Neural cell (in vitro differentiated cells): Measurements from ENCODE around the gene ZNF616. TPM values are rescaled to one million over a fixed set of nuclear protein-coding genes. Genes with fewer than 3 reads are reported as not detected.

ENCODE experiments used
- H2AFZ ChIP-seq: fragments of 200-600, 300-800 bp; sonication (generic), shearing (Covaris generic); 2 replicates; pipeline ENCODE4 v1.6.0; 2014; ENCODE audit warnings: low read depth, mild to moderate bottlenecking, antibody characterized with exemption, low read length, moderate library complexity
- H3F3A ChIP-seq: fragments of 200-600 bp; shearing (Covaris generic); 2 replicates; pipeline ENCODE4 v1.6.1; 2016; ENCODE audit warnings: mild to moderate bottlenecking, moderate library complexity, mixed read lengths, antibody characterized with exemption, low read length; ENCODE audit not compliant: insufficient read depth, poor library complexity, severe bottlenecking
- H3K27ac ChIP-seq: fragments of 200-600, 300-800 bp; sonication (generic), shearing (Covaris generic); 2 replicates; pipeline ENCODE4 v1.5.1; 2014; ENCODE audit warnings: mild to moderate bottlenecking, low read length, moderate library complexity
- H3K27me3 ChIP-seq: fragments of 300-800, 200-600 bp; sonication (generic), shearing (Covaris generic); 2 replicates; pipeline ENCODE4 v1.6.0; 2014; ENCODE audit warnings: mild to moderate bottlenecking, low read depth, low read length, moderate library complexity; ENCODE audit not compliant: insufficient read depth
- H3K36me3 ChIP-seq: fragments of 300-800, 200-600 bp; sonication (generic), shearing (Covaris generic); 2 replicates; pipeline ENCODE4 v1.5.1; 2014; ENCODE audit warnings: mild to moderate bottlenecking, antibody characterized with exemption, low read length, moderate library complexity; ENCODE audit not compliant: insufficient read depth
- H3K4me2 ChIP-seq: fragments of 300-800, 200-600 bp; sonication (generic), shearing (Covaris generic); 2 replicates; pipeline ENCODE4 v1.6.0; 2014; ENCODE audit warnings: mild to moderate bottlenecking, low read length
- H3K4me3 ChIP-seq: fragments of 300-800, 200-600 bp; sonication (generic), shearing (Covaris generic); 2 replicates; pipeline ENCODE4 v1.5.1; 2014; ENCODE audit warnings: mild to moderate bottlenecking, low read length, moderate library complexity
- H3K79me2 ChIP-seq: fragments of 200-600 bp; shearing (Covaris generic); replicated peaks from 2 replicates; pipeline ENCODE4 v1.6.0; 2014; ENCODE audit warnings: mild to moderate bottlenecking, low read length, moderate library complexity; ENCODE audit not compliant: insufficient read depth
- H3K9ac ChIP-seq: fragments of 300-800, 200-600 bp; sonication (generic), shearing (Covaris generic); 2 replicates; pipeline ENCODE4 v1.6.1; 2016; ENCODE audit warnings: mild to moderate bottlenecking, low read length, mixed read lengths
- H3K9me2 ChIP-seq: fragments of 200-600 bp; shearing (Covaris generic); 2 replicates; pipeline ENCODE4 v1.6.1; 2016; ENCODE audit warnings: mild to moderate bottlenecking, low read length, mixed read lengths; ENCODE audit not compliant: insufficient read depth
- H3K9me3 ChIP-seq: fragments of 200-600, 300-800 bp; sonication (generic), shearing (Covaris generic); 2 replicates; pipeline ENCODE4 v1.6.1; 2016; ENCODE audit warnings: mild to moderate bottlenecking, mixed run types, low read length, moderate library complexity, mixed read lengths
- H4K20me1 ChIP-seq: fragments of 200-600 bp; shearing (Covaris generic); 2 replicates; pipeline ENCODE4 v1.6.1; 2016; ENCODE audit warnings: mild to moderate bottlenecking, mixed run types; ENCODE audit not compliant: insufficient read depth
- CTCF ChIP-seq: fragments of 450-650 bp; IDR thresholded peaks from 2 replicates; pipeline ENCODE4 v1.5.1; 2014; ENCODE audit warnings: antibody characterized with exemption, mild to moderate bottlenecking, moderate library complexity; ENCODE audit not compliant: poor library complexity, severe bottlenecking
- EP300 ChIP-seq: fragments of 450-650 bp; conservative IDR thresholded peaks from 2 replicates; pipeline ENCODE4 v1.6.1; 2014; ENCODE audit warnings: antibody characterized with exemption, mild to moderate bottlenecking, moderate library complexity; ENCODE audit not compliant: poor library complexity, severe bottlenecking
- EZH2 ChIP-seq: fragments of 200-600, 300-800 bp; shearing (Covaris generic), sonication (generic); IDR thresholded peaks from 2 replicates; pipeline ENCODE4 v1.6.1; 2014; ENCODE audit warnings: antibody characterized with exemption, low read length, borderline replicate concordance, mild to moderate bottlenecking; ENCODE audit not compliant: insufficient read depth, poor library complexity, severe bottlenecking
- MXI1 ChIP-seq: fragments of 450-650 bp; conservative IDR thresholded peaks from 2 replicates; pipeline ENCODE4 v1.6.1; 2014; ENCODE audit warnings: antibody characterized with exemption, mild to moderate bottlenecking; ENCODE audit not compliant: poor library complexity, severe bottlenecking
- POLR2AphosphoS5 ChIP-seq: IDR thresholded peaks from 2 replicates; pipeline ENCODE4 v1.6.1; 2012
- RAD21 ChIP-seq: fragments of 450-650 bp; conservative IDR thresholded peaks from 2 replicates; pipeline ENCODE4 v1.6.1; 2014; ENCODE audit warnings: antibody characterized with exemption, mild to moderate bottlenecking, moderate library complexity
- REST ChIP-seq: IDR thresholded peaks from 2 replicates; pipeline ENCODE4 v1.6.1; 2012; ENCODE audit warnings: borderline replicate concordance
- SMC3 ChIP-seq: fragments of 450-650 bp; conservative IDR thresholded peaks from 2 replicates; pipeline ENCODE4 v1.6.1; 2014; ENCODE audit warnings: antibody characterized with exemption, mild to moderate bottlenecking, moderate library complexity; ENCODE audit not compliant: poor library complexity
- polyA plus RNA-seq: library from polyadenylated mRNA; depleted of rRNA; stranded (reverse); fragments of >200 nt; gene quantifications from 2 replicates; pipeline ENCODE4 v1.2.3, GENCODE V29; 2014

The ZNF616 gene
- polyA plus RNA-seq, 1 donor from 2014 or later = 10.9 TPM

GRCh38 chr19:52142001-52142595, 2.4 kb upstream of the ZNF616 start:
- H2AFZ ChIP-seq = no peak overlapping the region
- H3K36me3 ChIP-seq = no peaks in the 10 kb centered on the region
- H3K4me3 ChIP-seq = no peak overlapping the region
- H3K27ac ChIP-seq = no peak overlapping the region
- H3F3A ChIP-seq = no peaks in the 10 kb centered on the region
- peaks cover 7% of the 10 kb centered on the region for H3K79me2 ChIP-seq
- H3K9me3 ChIP-seq = no peaks in the 10 kb centered on the region
- H3K4me2 ChIP-seq = no peak overlapping the region
- H3K9me2 ChIP-seq = no peaks in the 10 kb centered on the region
- no peaks in the 10 kb centered on the region for H4K20me1 ChIP-seq
- H3K9ac ChIP-seq = no peak overlapping the region
- H3K27me3 ChIP-seq = no peaks in the 10 kb centered on the region
- TF ChIP-seq EZH2 = no peak
- no peak for TF ChIP-seq EP300
- TF ChIP-seq SMC3 = no peak
- TF ChIP-seq REST = no peak
- TF ChIP-seq MXI1 = no peak
- TF ChIP-seq POLR2AphosphoS5 = no peak
- TF ChIP-seq CTCF = no peak

- no peak overlapping the region for H3K27ac ChIP-seq
- H3K36me3 ChIP-seq = no peaks in the 10 kb centered on the region
- no peak overlapping the region for H3K4me2 ChIP-seq
- H2AFZ ChIP-seq = no peak overlapping the region
- peaks cover 14% of the 10 kb centered on the region for H3K79me2 ChIP-seq
- no peaks in the 10 kb centered on the region for H4K20me1 ChIP-seq
- H3K9ac ChIP-seq = no peak overlapping the region
- H3K9me3 ChIP-seq = no peaks in the 10 kb centered on the region
- H3K9me2 ChIP-seq = no peaks in the 10 kb centered on the region
- H3K27me3 ChIP-seq = no peaks in the 10 kb centered on the region
- no peaks in the 10 kb centered on the region for H3F3A ChIP-seq
- no peak overlapping the region for H3K4me3 ChIP-seq
- no peak for TF ChIP-seq MXI1
These were observed 1.5 kb upstream of the ZNF616 start for GRCh38 chr19:52141203-52141602.

- Histone ChIP-seq H3F3A (no peaks in the 10 kb centered on the region), H4K20me1 (no peaks in the 10 kb centered on the region), H3K9me2 (no peaks in the 10 kb centered on the region), H3K27ac (peak overlapping the region; percentile 94), H3K9me3 (peaks cover 3% of the 10 kb centered on the region), H3K4me2 (no peak overlapping the region), H3K36me3 (no peaks in the 10 kb centered on the region), H3K4me3 (peak overlapping the region; percentile 89), H2AFZ (no peak overlapping the region), H3K9ac (peak overlapping the region; percentile 86), H3K27me3 (no peaks in the 10 kb centered on the region), H3K79me2 (peaks cover 20% of the 10 kb centered on the region)
- TF ChIP-seq REST (no peak), POLR2AphosphoS5 (no peak), RAD21 (no peak)
These were observed 433 bp upstream of the ZNF616 start for GRCh38 chr19:52140032-52140710.
